A549 (cell line): ENCODE measurements around the gene ACOT4. TPM values are rescaled to one million over a fixed set of nuclear protein-coding genes. Genes with fewer than 3 reads are reported as not detected.

Experiments used
- ATAC-seq, 2 experiments: fragments of 200-7000 bp in 1 of 2; fragments of >200 bp in 1 of 2; cut with Nextera tagmentation in 1 of 2; cut with Tn5 transposase in 1 of 2; 3 replicates each; pipeline versions ENCODE4 v1.8.0 to v1.9.1; 2018 to 2020; ENCODE audit warnings: mild to moderate bottlenecking in 1 of 2, moderate library complexity in 1 of 2
- CTCF ChIA-PET: fragments of 300-600 bp; sonication (Branson Sonifier 250); formaldehyde crosslinking; extraction: SDS; loops from one replicate; lab custom pipeline; 2021; ENCODE audit warnings: antibody characterized with exemption, inconsistent platforms; lab: Yijun Ruan, JAX
- POLR2A ChIA-PET: fragments of 350-600 bp; formaldehyde crosslinking; extraction: SDS; loops from one replicate; lab custom pipeline; 2021; ENCODE audit warnings: antibody characterized with exemption, inconsistent platforms; lab: Yijun Ruan, JAX
- DNase-seq, 2 experiments: peaks; one replicate each; pipeline versions ENCODE4 v3.0.0 to v3.0.0-alpha.2; 2011 to 2016; ENCODE audit warnings: low read depth in 1 of 2, low spot score in 1 of 2
- FAIRE-seq: peaks from 2 replicates; lab custom pipeline; 2011; peaks lifted over from hg19 to GRCh38; lab: Jason Lieb, UNC
- H3K27ac ChIP-seq, 2 experiments: fragments of >200 bp; sonication (Bioruptor Twin); formaldehyde crosslinking; 3 replicates each; pipeline ENCODE4 v1.5.1; 2016 to 2017
- H3K4me1 ChIP-seq: fragments of >200 bp; sonication (Bioruptor Twin); formaldehyde crosslinking; 3 replicates; pipeline ENCODE4 v1.6.1; 2016
- H3K4me2 ChIP-seq: fragments of >200 bp; sonication (Bioruptor Twin); formaldehyde crosslinking; 3 replicates; pipeline ENCODE4 v1.6.1; 2016
- H3K4me3 ChIP-seq: fragments of >200 bp; sonication (Bioruptor Twin); formaldehyde crosslinking; 3 replicates; pipeline ENCODE4 v1.5.1; 2016
- H3K9me3 ChIP-seq: fragments of >200 bp; sonication (Bioruptor Twin); formaldehyde crosslinking; 3 replicates; pipeline ENCODE4 v1.6.1; 2016
- ATOH8 ChIP-seq: fragments of 250-450 bp; sonication (Bioruptor Pico); IDR thresholded peaks from 2 replicates; pipeline ENCODE4 v1.5.0; 2020; ENCODE audit warnings: low read depth, mild to moderate bottlenecking, moderate library complexity
- CBX2 ChIP-seq: fragments of 200-600 bp; sonication (generic); IDR thresholded peaks from 2 replicates; pipeline ENCODE4 v1.6.1; 2016; ENCODE audit warnings: low read depth, mild to moderate bottlenecking, borderline replicate concordance
- CEBPB ChIP-seq, 2 experiments: fragments of >200 bp in 1 of 2; sonication (Bioruptor Twin) in 1 of 2; formaldehyde crosslinking in 1 of 2; IDR thresholded peaks; 2 replicates each; pipeline ENCODE4 v1.6.1; 2012 to 2016
- CHD4 ChIP-seq: fragments of 200-600 bp; sonication (generic); IDR thresholded peaks from 2 replicates; pipeline ENCODE4 v1.6.1; 2016; ENCODE audit warnings: antibody characterized with exemption, mild to moderate bottlenecking, borderline replicate concordance
- ESRRA ChIP-seq: fragments of 150-350 bp; IDR thresholded peaks from 2 replicates; pipeline ENCODE4 v1.6.1; 2014; ENCODE audit warnings: mild to moderate bottlenecking, low read length, borderline replicate concordance
- FOSL2 ChIP-seq, 2 experiments: fragments of 450-650 bp in 1 of 2; fragments of >200 bp in 1 of 2; sonication (Bioruptor Twin) in 1 of 2; formaldehyde crosslinking; IDR thresholded peaks; 2 replicates each; pipeline versions ENCODE4 v1.5.0 to v1.6.1; 2016 to 2020; ENCODE audit warnings: mild to moderate bottlenecking in 1 of 2, moderate library complexity in 1 of 2
- HEYL ChIP-seq: fragments of 250-450 bp; sonication (Bioruptor Pico); IDR thresholded peaks from 2 replicates; pipeline ENCODE4 v1.8.0; 2021; ENCODE audit warnings: mild to moderate bottlenecking, moderate library complexity
- HOXA7 ChIP-seq: fragments of 250-450 bp; sonication (Bioruptor Pico); IDR thresholded peaks from 2 replicates; pipeline ENCODE4 v1.5.0; 2020; ENCODE audit warnings: mild to moderate bottlenecking, moderate library complexity
- KDM5A ChIP-seq: fragments of 200-600 bp; sonication (generic); IDR thresholded peaks from 2 replicates; pipeline ENCODE4 v1.6.1; 2016; ENCODE audit warnings: antibody characterized with exemption, mild to moderate bottlenecking
- MAFK ChIP-seq: fragments of 450-650 bp; IDR thresholded peaks from 2 replicates; pipeline ENCODE4 v1.6.1; 2014; ENCODE audit not compliant: partially characterized antibody
- MAX ChIP-seq: IDR thresholded peaks from 2 replicates; pipeline ENCODE4 v1.6.1; 2012
- MAZ ChIP-seq: fragments of 150-350 bp; IDR thresholded peaks from 2 replicates; pipeline ENCODE4 v1.6.1; 2014; ENCODE audit warnings: antibody characterized with exemption, low read depth, low read length, borderline replicate concordance
- MYC ChIP-seq: IDR thresholded peaks from 2 replicates; pipeline ENCODE4 v1.6.1; 2012; ENCODE audit warnings: mild to moderate bottlenecking, inconsistent platforms, low read length, improper control_type of control experiment, borderline replicate concordance
- NPAS2 ChIP-seq: fragments of 250-450 bp; sonication (Bioruptor Pico); IDR thresholded peaks from 2 replicates; pipeline ENCODE4 v1.8.0; 2022; ENCODE audit warnings: mild to moderate bottlenecking, moderate library complexity, borderline replicate concordance
- RARB ChIP-seq: fragments of 250-450 bp; sonication (Bioruptor Pico); IDR thresholded peaks from 2 replicates; pipeline ENCODE4 v1.8.0; 2021; ENCODE audit warnings: mild to moderate bottlenecking, moderate library complexity
- SMC3 ChIP-seq: fragments of >200 bp; sonication (Bioruptor Twin); formaldehyde crosslinking; IDR thresholded peaks from 3 replicates; pipeline ENCODE4 v1.6.1; 2018; ENCODE audit warnings: inconsistent platforms
- SREBF2 ChIP-seq: fragments of 450-650 bp; IDR thresholded peaks from 2 replicates; pipeline ENCODE4 v1.6.1; 2014; ENCODE audit warnings: mild to moderate bottlenecking, moderate library complexity
- TFCP2L1 ChIP-seq: fragments of 250-450 bp; sonication (Bioruptor Pico); IDR thresholded peaks from 2 replicates; pipeline ENCODE4 v1.5.0; 2021; ENCODE audit warnings: mild to moderate bottlenecking
- TP53 ChIP-seq: fragments of 250-450 bp; sonication (Bioruptor Pico); IDR thresholded peaks from 2 replicates; pipeline ENCODE4 v1.5.0; 2021; ENCODE audit warnings: mild to moderate bottlenecking, moderate library complexity
- ZC3H11A ChIP-seq: fragments of 450-650 bp; IDR thresholded peaks from 2 replicates; pipeline ENCODE4 v1.6.1; 2014; ENCODE audit warnings: antibody characterized with exemption, mild to moderate bottlenecking
- ZNF302 ChIP-seq: fragments of 250-450 bp; sonication (Bioruptor Pico); IDR thresholded peaks from 2 replicates; pipeline ENCODE4 v1.9.0; 2021; ENCODE audit warnings: inconsistent platforms, mild to moderate bottlenecking, moderate library complexity
- WGBS: methylation state at CpG from one replicate; pipeline ENCODE4 v1.1.6; 2017; ENCODE audit errors: missing lambda C conversion rate; 5-methylcytosine and 5-hydroxymethylcytosine counted together
- polyA plus RNA-seq, 4 experiments: library from polyadenylated mRNA; depleted of rRNA in 3 of 4; stranded (reverse); fragments of >200 nt; fragmentation: RNase III in 1 of 4; extraction: RNeasy Plus Mini Kit Qiagen cat#74134 plus additional on column Dnase treatment in 1 of 4; gene quantifications; 2 replicates in 3 of 4; 3 replicates in 1 of 4; pipeline ENCODE4 v1.2.3, GENCODE V29; 2011 to 2017

Gene ACOT4
- polyA plus RNA-seq, 2 of the 4 experiments (the other 2 are of a cell fraction), result 1.6 to 2.7 TPM

- Histone ChIP-seq H3K4me1 (no peaks in the 10 kb centered on the region), H3K4me2 (no peak overlapping the region), H3K9me3 (no peaks in the 10 kb centered on the region), H3K27ac (no peak overlapping the region), H3K4me3 (no peak overlapping the region)
- ChIA-PET POLR2A (no interaction called here), CTCF (interaction anchor here (0.9 to 1.6 kb wide), 3 partner anchors 21 to 180 kb away, joined by 3 read pairs; no protein-coding TSS in a partner anchor)
- no peak for ATAC-seq
- TF ChIP-seq MAZ (no peak), NPAS2 (CRISPR knock-in tag) (no peak), MAX (no peak), MYC (no peak), ESRRA (no peak), MAFK (no peak), KDM5A (no peak), TFCP2L1 (no peak), HOXA7 (CRISPR knock-in tag) (no peak), ZC3H11A (no peak), SMC3 (no peak), RARB (no peak), CHD4 (no peak), SREBF2 (no peak)
- WGBS, result 77% methylated on average over 4 of the region's 4 CpGs
- FAIRE-seq, result no peak
- no peak for DNase-seq
Observed at GRCh38 chr14:73623504-73624054, 31.9 kb downstream of the ACOT4 start.

- Histone ChIP-seq H3K4me3 (no peak overlapping the region), H3K9me3 (no peaks in the 10 kb centered on the region)
- TF ChIP-seq CEBPB (IDR thresholded peaks at IDR 0.05), result no peak
- TF ChIP-seq FOSL2 (IDR thresholded peaks at IDR 0.05), result no peak
- no peak for TF ChIP-seq FOSL2 (CRISPR knock-in tag; IDR thresholded peaks at IDR 0.05)
- no peak for TF ChIP-seq ATOH8 (CRISPR knock-in tag)
- TF ChIP-seq CBX2, result no peak
- TF ChIP-seq ESRRA, result no peak
- no peak for TF ChIP-seq TP53 (CRISPR knock-in tag)
- no peak for TF ChIP-seq ZNF302 (CRISPR knock-in tag)
- TF ChIP-seq, all 56 proteins: peak for 0
- ChIA-PET CTCF (interaction anchor here (0.6 to 1.7 kb wide), 4 partner anchors 10 to 117 kb away, joined by 3 to 5 read pairs (median 4); partner anchors contain the start of gene ACOT4), POLR2A (no interaction called here)
- DNase-seq, result no peak
- H3K4me2 ChIP-seq, result no peak overlapping the region
- no peak for ATAC-seq
- no peak for FAIRE-seq
- WGBS, result 58% methylated on average over 1 of the region's 1 CpG
- H3K27ac ChIP-seq, result no peak overlapping the region
- no peaks in the 10 kb centered on the region for H3K4me1 ChIP-seq
Observed at GRCh38 chr14:73625706-73626105, 34.0 kb downstream of the ACOT4 start.

GRCh38 chr14:73627151-73627558 lies 35.5 kb downstream of the ACOT4 start:
- POLR2A ChIA-PET, result interaction anchor here (0.9 kb wide), 1 partner anchor 58 kb away, joined by 3 read pairs; the partner anchor contains the start of gene ACOT2
- 49% methylated on average over 2 of the region's 2 CpGs for WGBS
- CTCF ChIA-PET, result interaction anchor here (0.6 kb wide), 2 partner anchors 88 to 119 kb away, joined by 3 read pairs; no protein-coding TSS in a partner anchor

More at GRCh38 chr14:73627151-73627558, 35.5 kb downstream of the ACOT4 start:
- FAIRE-seq (peak; percentile 49), ATAC-seq (no peak), DNase-seq (no peak)
- H3K4me3 ChIP-seq, result no peak overlapping the region
- H3K9me3 ChIP-seq, result no peaks in the 10 kb centered on the region
- no peak overlapping the region for H3K27ac ChIP-seq
- no peak overlapping the region for H3K4me2 ChIP-seq
- no peak for TF ChIP-seq HEYL (CRISPR knock-in tag)
- no peaks in the 10 kb centered on the region for H3K4me1 ChIP-seq
